Stimulated activated CD8-positive, alpha-beta memory T cell treated with anti-CD3 and anti-CD28 coated beads, Interleukin-7, amount 100 ng/mL, for 4 hours (primary cell): Measurements from ENCODE around the gene SRPK2.
"Not testable (repeated sequence)": the region's sequence is repeated elsewhere in the genome, so short reads cannot be mapped to it uniquely, and the experiment has no call there.

Experiments
- DNase-seq, 2 donors: peaks; one replicate each; pipeline ENCODE4 v3.0.0-alpha.2; 2020; ENCODE audit warnings: low read depth in 2 of 2

Gene SRPK2

GRCh38 chr7:105194959-105195358 is 193.8 kb downstream of the SRPK2 start:
- DNase-seq = not testable (repeated sequence)

- no peak for DNase-seq
Measured at GRCh38 chr7:105191331-105191730, 197.4 kb downstream of the SRPK2 start.

- DNase-seq = no peak
Measured at GRCh38 chr7:105189859-105190492, 198.7 kb downstream of the SRPK2 start.

- DNase-seq = no peak
Measured at GRCh38 chr7:105188201-105188600, 200.5 kb downstream of the SRPK2 start.

GRCh38 chr7:105187302-105188169 is 201.2 kb downstream of the SRPK2 start:
- no peak for DNase-seq

GRCh38 chr7:105185290-105186010 is 203.3 kb downstream of the SRPK2 start:
- DNase-seq = no peak

GRCh38 chr7:105180002-105180401 is 208.7 kb downstream of the SRPK2 start:
- DNase-seq = no peak

GRCh38 chr7:105178928-105179541 is 209.7 kb downstream of the SRPK2 start:
- no peak for DNase-seq

GRCh38 chr7:105178177-105178576 is 210.5 kb downstream of the SRPK2 start:
- no peak for DNase-seq

- no peak for DNase-seq
Measured at GRCh38 chr7:105177026-105177425, 211.7 kb downstream of the SRPK2 start.

- DNase-seq = no peak
Measured at GRCh38 chr7:105173586-105173985, 215.1 kb downstream of the SRPK2 start.

GRCh38 chr7:105164751-105165150 is 224.0 kb downstream of the SRPK2 start:
- DNase-seq = no peak

- no peak for DNase-seq
Measured at GRCh38 chr7:105163718-105164117, 225.0 kb downstream of the SRPK2 start.

- no peak for DNase-seq
Measured at GRCh38 chr7:105161366-105161765, 227.4 kb downstream of the SRPK2 start.

- DNase-seq = no peak
Measured at GRCh38 chr7:105157278-105157677, 231.4 kb downstream of the SRPK2 start.

- no peak for DNase-seq
Measured at GRCh38 chr7:105156731-105157130, 232.0 kb downstream of the SRPK2 start.

GRCh38 chr7:105154084-105154483 is 234.6 kb downstream of the SRPK2 start:
- no peak for DNase-seq

GRCh38 chr7:105153531-105153930 is 235.2 kb downstream of the SRPK2 start:
- no peak for DNase-seq

- DNase-seq = no peak
Measured at GRCh38 chr7:105151152-105151551, 237.6 kb downstream of the SRPK2 start.

- DNase-seq = no peak
Measured at GRCh38 chr7:105149827-105150226, 238.9 kb downstream of the SRPK2 start.

GRCh38 chr7:105141068-105141467 is 247.7 kb downstream of the SRPK2 start:
- DNase-seq = no peak

GRCh38 chr7:105139381-105139780 is 249.3 kb downstream of the SRPK2 start:
- no peak for DNase-seq
